Activated T-helper 1 cell treated with anti-CD3 and anti-CD28 coated beads, Interleukin-12 subunit alpha, Interleukin-12 subunit beta, Interleukin-2, Interleukin-4 antibody, amounts not matched to agents 30 ng/mL and 10 ng/mL and 1 ng/mL, durations not matched to agents 14 hours and 24 hours and 36 hours (primary cell): ENCODE results near the gene FAM118B. TPM values are rescaled to one million over a fixed set of nuclear protein-coding genes. Genes with fewer than 3 reads are reported as not detected.

ENCODE experiments used
- DNase-seq: peaks from one replicate; pipeline ENCODE4 v3.0.0; 2021; ENCODE audit warnings: low spot score
- H3K27ac Mint-ChIP-seq: one replicate; pipeline ENCODE4 v1.8.0; 2021; ENCODE audit warnings: mild to moderate bottlenecking, mixed read lengths
- H3K27me3 Mint-ChIP-seq: one replicate; pipeline ENCODE4 v1.8.0; 2022; ENCODE audit warnings: mild to moderate bottlenecking, moderate library complexity, mixed read lengths; ENCODE audit not compliant: insufficient read depth
- H3K36me3 Mint-ChIP-seq: one replicate; pipeline ENCODE4 v1.8.0; 2021; ENCODE audit warnings: low read depth, mixed read lengths
- H3K4me1 Mint-ChIP-seq: one replicate; pipeline ENCODE4 v1.8.0; 2021; ENCODE audit warnings: low read depth, mixed read lengths
- H3K4me3 Mint-ChIP-seq: one replicate; pipeline ENCODE4 v1.8.0; 2021; ENCODE audit warnings: mild to moderate bottlenecking, moderate library complexity, mixed read lengths
- H3K9me3 Mint-ChIP-seq: one replicate; pipeline ENCODE4 v1.8.0; 2021; ENCODE audit warnings: mixed read lengths
- intact Hi-C: fragments of 100-400 bp; cut with micrococcal nuclease; formaldehyde crosslinking; loops from one replicate; pipeline ENCODE4 v1.15.1; 2024
- total RNA-seq: library from RNA; stranded (reverse); gene quantifications from 2 replicates; pipeline ENCODE4 v1.2.3, GENCODE V29; 2022

Gene FAM118B
- total RNA-seq, 1 donor from 2014 or later, result 13.2 TPM

DNA sequence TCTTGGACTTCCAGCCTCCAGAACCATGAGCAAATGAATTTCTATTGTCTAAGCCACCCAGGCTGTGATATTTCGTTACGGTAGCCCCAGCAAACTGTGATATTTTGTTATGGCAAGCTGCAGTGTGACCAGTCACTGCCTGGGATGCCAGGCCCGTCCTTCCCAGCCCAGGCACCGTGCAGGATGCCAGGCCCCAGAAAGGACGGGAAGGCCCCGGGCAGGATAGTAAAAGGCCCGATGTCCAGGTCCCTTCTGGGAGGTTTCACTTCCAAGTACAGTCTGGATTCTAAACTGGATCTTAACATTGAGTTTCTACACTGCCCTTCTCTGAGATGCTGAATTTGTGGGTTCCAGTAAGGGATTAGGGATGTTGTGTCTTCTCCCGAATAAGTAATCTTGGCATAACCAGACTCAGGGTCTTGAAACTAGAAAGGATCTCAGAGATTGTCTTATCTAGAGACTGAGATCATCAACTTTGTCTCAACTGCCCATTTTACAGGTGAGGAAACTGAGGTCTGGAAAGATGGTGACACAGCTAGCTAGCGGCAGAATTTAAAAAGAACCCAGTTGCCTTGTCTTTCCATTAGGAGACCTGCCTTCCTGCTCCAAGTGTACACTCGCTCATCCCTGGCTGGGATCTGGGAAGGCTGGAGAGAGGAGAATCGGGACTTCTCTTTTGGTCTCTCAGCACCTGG lies 20.1 kb upstream of the FAM118B start:
- DNase-seq, result no peak

DNA sequence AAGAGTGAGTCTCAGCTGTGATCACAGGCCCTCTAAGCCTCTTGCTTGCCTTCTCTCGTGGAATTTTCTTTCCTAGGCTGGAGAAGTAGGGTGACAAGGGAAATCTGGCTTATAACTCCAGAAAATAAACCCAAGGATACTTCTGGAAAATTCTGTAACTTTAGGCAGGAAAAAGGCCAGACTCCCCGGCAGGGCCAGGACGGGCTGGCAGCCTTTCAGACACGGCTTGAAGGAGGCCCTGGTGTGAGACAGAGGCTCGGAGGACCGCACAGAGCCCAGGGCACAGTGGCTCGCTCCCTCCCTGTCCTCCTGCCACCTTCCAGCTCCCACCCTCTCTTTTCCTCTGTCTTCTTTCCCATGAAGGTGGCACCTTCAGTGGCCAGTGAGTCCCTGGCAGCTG lies 19.2 kb upstream of the FAM118B start:
- intact Hi-C loops, result loop anchor here (5.0 kb wide), 1 partner anchor 565 kb away; the partner anchor contains the start of gene CHEK1
- Mint-ChIP-seq H3K4me1 (peaks cover 7% of the 10 kb centered on the region), H3K27me3 (no peaks in the 10 kb centered on the region), H3K9me3 (no peaks in the 10 kb centered on the region), H3K36me3 (peaks cover 15% of the 10 kb centered on the region), H3K27ac (no peak overlapping the region), H3K4me3 (no peak overlapping the region)
- DNase-seq, result no peak

More for the DNA sequence above, 20.1 kb upstream of the FAM118B start:
- Mint-ChIP-seq H3K27me3 (no peaks in the 10 kb centered on the region), H3K4me3 (no peak overlapping the region), H3K27ac (no peak overlapping the region), H3K9me3 (no peaks in the 10 kb centered on the region), H3K4me1 (peaks cover 7% of the 10 kb centered on the region), H3K36me3 (peaks cover 9% of the 10 kb centered on the region)
- intact Hi-C loops, result loop anchor here (5.0 kb wide), 1 partner anchor 564 kb away; the partner anchor contains the start of gene CHEK1

DNA sequence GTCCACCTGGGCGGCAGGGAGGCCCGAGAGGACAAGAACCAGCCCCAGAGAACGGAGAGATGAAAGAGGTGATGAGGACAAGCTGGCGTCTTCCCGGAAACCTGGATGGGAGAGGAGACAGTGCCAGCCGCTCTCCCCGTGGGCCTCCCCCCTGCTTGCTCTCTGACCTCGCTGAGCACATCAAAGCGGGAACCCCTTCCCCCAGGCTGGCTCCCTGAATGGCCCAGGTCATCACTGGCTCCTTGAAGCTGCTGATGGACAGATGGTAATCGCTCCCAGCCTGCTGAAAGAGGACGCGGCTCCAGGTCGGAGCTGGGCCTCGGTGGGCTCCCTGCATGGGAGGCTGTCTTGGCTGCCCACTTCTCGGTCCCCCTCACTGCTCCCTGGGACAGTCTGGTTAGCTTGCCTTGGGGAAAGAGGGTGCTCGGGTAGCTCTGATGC lies 18.5 kb upstream of the FAM118B start:
- Mint-ChIP-seq H3K27ac (no peak overlapping the region), H3K36me3 (peaks cover 21% of the 10 kb centered on the region), H3K4me1 (peaks cover 7% of the 10 kb centered on the region), H3K9me3 (no peaks in the 10 kb centered on the region), H3K4me3 (no peak overlapping the region), H3K27me3 (no peaks in the 10 kb centered on the region)
- intact Hi-C loops, result loop anchor here (5.0 kb wide), 1 partner anchor 566 kb away; the partner anchor contains the start of gene CHEK1
- no peak for DNase-seq

DNA sequence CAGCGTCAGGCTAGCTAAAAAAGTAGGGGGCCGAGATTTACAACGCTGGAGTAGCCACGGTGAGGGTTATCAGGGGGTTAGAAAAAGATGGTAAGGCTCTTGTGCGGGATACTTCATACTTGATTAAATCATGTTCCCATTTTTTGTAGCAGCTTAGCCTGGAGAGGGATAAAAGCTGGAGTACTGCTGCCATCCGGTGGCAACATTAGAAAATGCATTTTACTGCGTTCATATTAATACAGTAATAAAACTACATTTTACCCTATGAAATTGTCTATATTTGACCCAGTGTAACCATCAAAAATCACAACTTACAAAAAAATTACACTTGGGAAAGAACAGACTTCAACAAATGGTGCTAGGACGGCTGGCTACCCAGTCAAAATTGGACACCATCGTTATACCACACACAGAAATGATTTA lies 17.4 kb upstream of the FAM118B start:
- Mint-ChIP-seq H3K36me3 (peaks cover 26% of the 10 kb centered on the region), H3K4me1 (no peaks in the 10 kb centered on the region), H3K27me3 (no peaks in the 10 kb centered on the region), H3K4me3 (no peak overlapping the region), H3K9me3 (no peaks in the 10 kb centered on the region), H3K27ac (no peak overlapping the region)
- intact Hi-C loops, result loop anchor here (1.0 to 5.0 kb wide), 3 partner anchors 252 to 567 kb away; partner anchors contain the start of gene CHEK1
- DNase-seq, result no peak

DNA sequence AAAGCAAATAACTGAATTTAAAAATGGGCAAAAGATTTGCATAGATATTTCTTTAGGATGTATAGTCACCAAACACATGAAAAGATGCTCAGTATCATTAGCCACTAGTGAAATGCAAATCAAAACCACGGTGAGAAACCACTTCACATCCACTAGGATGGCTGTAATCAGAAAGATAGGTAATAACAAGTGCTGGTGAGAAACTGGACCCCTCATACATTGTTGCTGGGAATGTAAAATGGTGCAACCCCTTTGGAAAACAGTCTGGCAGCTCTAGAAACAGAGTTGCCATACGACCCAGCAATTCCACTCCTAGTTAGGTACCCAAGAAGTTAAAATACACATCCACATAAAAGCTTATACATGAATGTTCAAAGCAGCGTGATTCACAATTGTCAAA lies 16.5 kb upstream of the FAM118B start:
- no peak overlapping the region for H3K4me3 Mint-ChIP-seq
- no peaks in the 10 kb centered on the region for H3K9me3 Mint-ChIP-seq
- H3K27ac Mint-ChIP-seq, result no peak overlapping the region
- intact Hi-C loops, result no loop called here
- H3K36me3 Mint-ChIP-seq, result peaks cover 29% of the 10 kb centered on the region
- no peak for DNase-seq
- no peaks in the 10 kb centered on the region for H3K27me3 Mint-ChIP-seq
- no peaks in the 10 kb centered on the region for H3K4me1 Mint-ChIP-seq

DNA sequence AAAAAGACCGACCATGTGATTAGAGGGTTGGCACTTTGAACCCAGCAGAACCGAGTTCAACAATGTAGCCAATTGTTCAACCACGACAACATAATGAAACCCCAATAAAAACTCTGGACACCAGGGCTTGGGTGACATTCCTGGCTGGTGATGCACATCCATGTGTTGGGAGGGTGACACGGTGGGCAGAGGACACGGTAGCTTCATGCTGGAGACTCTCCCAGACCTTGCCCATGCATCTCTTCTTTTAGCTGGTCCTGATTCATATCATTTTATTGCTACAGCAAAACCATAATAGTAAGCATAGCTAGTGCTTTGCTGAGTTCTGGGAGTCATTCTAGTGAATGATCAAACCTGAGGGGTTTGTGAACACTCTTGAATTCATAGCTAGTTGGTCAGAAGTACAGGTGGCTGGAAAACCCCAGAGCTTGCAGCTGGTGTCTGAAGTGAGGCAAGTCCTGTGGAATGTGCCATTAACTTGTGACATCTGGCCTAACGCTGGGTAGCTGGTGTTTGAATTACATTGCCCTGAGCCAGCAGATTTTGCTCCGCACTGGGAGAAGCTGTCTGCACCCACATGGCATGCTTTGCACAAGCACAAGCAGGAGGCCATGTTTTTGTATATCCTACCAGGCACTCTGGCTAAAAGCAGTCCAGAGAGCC lies 14.2 kb upstream of the FAM118B start:
- no peaks in the 10 kb centered on the region for H3K27me3 Mint-ChIP-seq
- H3K27ac Mint-ChIP-seq, result no peak overlapping the region
- no peak for DNase-seq
- peaks cover 40% of the 10 kb centered on the region for H3K36me3 Mint-ChIP-seq
- H3K9me3 Mint-ChIP-seq, result no peaks in the 10 kb centered on the region
- H3K4me3 Mint-ChIP-seq, result no peak overlapping the region
- no peaks in the 10 kb centered on the region for H3K4me1 Mint-ChIP-seq
- intact Hi-C loops, result no loop called here

DNA sequence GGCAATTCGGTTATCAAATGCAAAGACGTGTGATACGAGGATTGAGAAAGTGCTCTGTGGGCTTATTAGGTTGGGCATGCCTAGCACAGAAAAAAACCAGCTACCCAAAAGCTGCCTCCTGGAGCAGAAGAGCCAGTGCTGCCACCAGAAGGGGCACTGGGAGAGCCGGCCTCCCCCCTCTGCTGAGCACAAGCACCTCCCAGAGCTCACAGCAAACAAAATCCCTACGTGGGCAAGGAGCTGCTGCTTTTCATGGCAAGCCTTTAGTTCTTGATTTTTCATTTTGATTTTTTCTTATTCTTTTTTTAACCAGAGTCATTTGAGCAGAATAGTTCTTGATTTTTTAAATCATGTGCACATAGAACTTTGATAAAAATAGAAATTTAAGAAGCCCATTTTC lies 12.9 kb upstream of the FAM118B start:
- H3K27ac Mint-ChIP-seq, result no peak overlapping the region
- no peaks in the 10 kb centered on the region for H3K9me3 Mint-ChIP-seq
- H3K4me3 Mint-ChIP-seq, result no peak overlapping the region
- H3K4me1 Mint-ChIP-seq, result no peaks in the 10 kb centered on the region
- H3K27me3 Mint-ChIP-seq, result no peaks in the 10 kb centered on the region
- intact Hi-C loops, result no loop called here
- peaks cover 40% of the 10 kb centered on the region for H3K36me3 Mint-ChIP-seq
- DNase-seq, result no peak

DNA sequence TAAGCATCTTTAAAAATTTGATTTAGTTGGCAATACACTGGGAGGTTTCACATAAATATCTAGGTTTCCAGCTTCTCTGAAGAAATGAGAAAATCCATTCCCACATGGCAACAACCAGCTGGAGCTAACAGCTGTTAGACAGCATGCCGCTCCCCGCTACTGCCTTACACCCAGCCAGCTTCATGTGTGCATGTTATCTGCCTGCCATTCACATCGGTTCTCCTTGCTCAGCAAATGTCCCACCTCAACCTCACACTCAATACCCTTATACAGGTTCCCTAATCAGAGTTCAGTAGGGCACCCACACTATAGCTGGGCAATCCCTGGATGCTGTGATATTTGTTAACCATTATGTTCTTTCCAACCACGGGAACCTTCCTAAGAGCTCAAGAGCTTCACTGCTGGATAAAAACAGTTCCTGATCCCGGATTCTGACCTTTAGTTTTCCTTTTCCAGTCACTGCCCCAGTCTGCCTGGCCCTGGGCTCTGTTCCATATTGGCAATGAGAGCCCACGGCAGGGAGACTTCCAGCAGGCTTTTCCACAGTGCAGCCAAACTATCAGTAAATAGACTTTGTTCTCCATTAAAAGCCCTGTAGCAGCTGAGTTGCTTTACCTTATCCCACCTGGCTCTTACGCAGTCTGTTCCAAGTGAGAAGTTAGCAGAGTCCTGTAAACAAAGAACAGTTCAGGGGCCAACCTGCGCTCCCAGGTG lies 8.8 kb upstream of the FAM118B start:
- H3K36me3 Mint-ChIP-seq, result peaks cover 41% of the 10 kb centered on the region
- no peaks in the 10 kb centered on the region for H3K9me3 Mint-ChIP-seq
- no peak overlapping the region for H3K4me3 Mint-ChIP-seq
- DNase-seq, result no peak
- intact Hi-C loops, result no loop called here
- H3K27me3 Mint-ChIP-seq, result no peaks in the 10 kb centered on the region
- no peaks in the 10 kb centered on the region for H3K4me1 Mint-ChIP-seq
- H3K27ac Mint-ChIP-seq, result no peak overlapping the region

DNA sequence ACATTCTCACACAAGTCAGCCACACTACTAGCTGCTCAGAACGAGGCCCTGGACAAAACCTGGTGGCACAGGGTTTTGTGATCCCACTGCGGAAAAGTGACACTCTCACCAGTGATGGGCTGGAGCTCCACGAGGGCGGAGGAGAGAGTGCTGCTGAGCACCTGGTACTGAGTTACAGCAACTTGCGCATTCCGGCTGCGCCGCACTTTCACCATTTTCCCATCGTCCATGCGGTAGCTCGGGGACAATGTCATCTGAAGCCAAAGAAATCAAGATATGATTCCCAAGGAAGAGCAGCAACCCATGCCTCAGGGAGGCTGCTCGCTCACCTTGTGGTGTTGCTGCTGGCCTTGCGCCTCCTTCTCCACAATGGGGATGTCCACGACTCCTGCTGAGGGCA lies 6.2 kb upstream of the FAM118B start:
- peaks cover 43% of the 10 kb centered on the region for H3K36me3 Mint-ChIP-seq
- intact Hi-C loops, result no loop called here
- DNase-seq, result no peak
- no peak overlapping the region for H3K27ac Mint-ChIP-seq
- no peaks in the 10 kb centered on the region for H3K9me3 Mint-ChIP-seq
- no peaks in the 10 kb centered on the region for H3K27me3 Mint-ChIP-seq
- H3K4me1 Mint-ChIP-seq, result peaks cover 6% of the 10 kb centered on the region
- no peak overlapping the region for H3K4me3 Mint-ChIP-seq

DNA sequence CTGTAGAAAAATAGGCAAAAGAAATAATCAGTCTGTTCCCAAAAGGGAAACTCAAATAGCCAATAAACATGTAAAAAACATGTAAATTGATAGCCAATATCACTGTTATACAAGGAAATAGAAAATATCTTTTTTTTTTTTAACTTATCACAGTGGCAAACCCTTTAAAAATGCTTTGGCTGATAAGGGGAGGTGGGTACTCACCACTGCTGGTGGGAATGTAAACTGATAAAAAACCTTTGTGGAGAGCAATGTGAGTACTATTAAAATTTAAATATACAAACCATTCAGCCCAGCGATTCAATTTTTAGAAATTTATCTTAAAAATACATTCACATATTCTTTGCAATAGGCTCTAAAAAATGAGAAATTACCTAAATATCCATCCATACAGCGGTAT lies 3.7 kb upstream of the FAM118B start:
- intact Hi-C loops, result no loop called here
- Mint-ChIP-seq H3K27me3 (no peaks in the 10 kb centered on the region), H3K9me3 (no peaks in the 10 kb centered on the region), H3K36me3 (peaks cover 35% of the 10 kb centered on the region), H3K27ac (no peak overlapping the region), H3K4me3 (no peak overlapping the region), H3K4me1 (peaks cover 23% of the 10 kb centered on the region)
- no peak for DNase-seq

DNA sequence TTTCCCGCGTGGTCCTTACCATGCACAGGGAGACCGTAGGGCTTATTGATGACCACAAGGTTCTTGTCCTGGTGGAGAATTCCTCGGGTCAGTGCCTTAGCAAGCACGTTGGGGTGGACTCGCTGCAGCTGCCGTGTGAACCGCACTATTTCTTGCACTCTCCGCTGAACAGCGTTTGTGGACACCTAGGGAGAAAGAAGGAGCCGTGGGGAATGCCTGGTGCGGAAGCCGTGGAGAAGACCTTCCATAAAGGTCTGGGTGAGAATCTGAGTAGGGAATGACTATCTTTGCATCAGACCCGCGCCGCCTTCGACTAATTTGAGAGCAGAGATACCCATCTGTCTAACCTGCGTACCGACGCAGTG lies 729 bp upstream of the FAM118B start:
- intact Hi-C loops, result loop anchor here (1.0 to 5.0 kb wide), 13 partner anchors 58 to 1588 kb away; partner anchors contain the start of genes DCPS, FOXRED1, HYLS1 and PUS3
- Mint-ChIP-seq H3K9me3 (no peaks in the 10 kb centered on the region), H3K4me1 (peaks cover 30% of the 10 kb centered on the region), H3K36me3 (peaks cover 24% of the 10 kb centered on the region), H3K27ac (peak overlapping the region; percentile 98), H3K27me3 (no peaks in the 10 kb centered on the region), H3K4me3 (peak overlapping the region; percentile 99)
- DNase-seq, result no peak

DNA sequence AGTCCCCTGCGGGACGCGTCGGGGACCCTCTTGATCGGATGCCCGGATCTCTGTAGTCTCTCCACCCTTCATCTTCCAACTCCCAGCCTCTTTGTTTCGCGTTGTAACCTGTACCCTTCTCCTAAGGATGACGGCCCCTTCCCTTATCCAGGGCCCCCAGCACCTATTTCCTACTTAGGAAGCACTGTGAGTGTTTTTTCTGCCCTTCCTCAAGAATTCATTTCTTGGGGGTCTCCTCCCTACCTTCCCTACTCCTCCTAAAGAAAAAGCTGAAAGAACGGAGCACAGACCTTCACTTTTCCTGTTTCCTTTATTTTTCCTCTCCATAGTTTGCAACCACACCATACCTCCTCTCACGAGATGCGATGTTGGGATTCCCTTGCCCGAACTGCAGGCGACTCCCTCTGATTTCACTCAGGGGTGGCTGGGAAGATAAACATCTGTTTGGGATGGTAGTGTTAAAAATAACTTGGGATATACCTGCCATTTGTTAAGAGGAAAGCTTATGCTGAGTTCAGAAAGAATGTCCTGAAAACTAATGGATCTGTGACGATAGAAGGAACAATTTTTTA lies 593 bp downstream of the FAM118B start:
- Mint-ChIP-seq H3K27me3 (no peaks in the 10 kb centered on the region), H3K4me3 (peak overlapping the region; percentile 99), H3K36me3 (peaks cover 17% of the 10 kb centered on the region), H3K4me1 (peaks cover 36% of the 10 kb centered on the region), H3K27ac (peak overlapping the region; percentile 32), H3K9me3 (no peaks in the 10 kb centered on the region)
- intact Hi-C loops, result loop anchor here (5.0 kb wide), 1 partner anchor 1100 kb away; the partner anchor contains the start of gene TMEM218
- DNase-seq, result no peak
